ENCODE measurements around the gene MED6. TPM values are rescaled to one million over a fixed set of nuclear protein-coding genes. Genes with fewer than 3 reads are reported as not detected.

MED6 gene
- total RNA-seq, 2 donors from 2014 or later, result 16.5 to 50.7 TPM

DNA sequence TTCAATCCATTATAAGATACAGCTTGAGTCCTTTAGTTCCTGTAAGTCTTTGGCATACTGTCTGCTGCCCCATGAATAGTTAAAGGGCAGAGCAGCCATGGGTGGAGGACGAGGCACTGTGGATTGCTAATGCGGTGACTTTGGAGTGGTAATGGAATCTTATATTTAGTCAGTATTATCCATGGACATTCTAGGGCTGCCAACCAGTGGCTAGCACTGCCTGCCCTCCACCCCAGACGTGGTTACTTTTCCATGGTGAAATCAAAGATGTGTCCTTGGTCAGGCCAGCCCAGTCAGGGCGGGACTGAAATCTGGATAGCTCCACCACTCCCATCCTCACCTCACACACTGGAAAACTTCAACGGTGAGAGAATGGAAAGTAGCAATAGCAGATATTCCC, 43.5 kb upstream of the MED6 start:
- Histone ChIP-seq H3K27me3 (replicated peaks; ENCODE audit: insufficient read depth) (no peaks in the 10 kb centered on the region), H3K4me3 (no peak overlapping the region), H3K9me3 (no peaks in the 10 kb centered on the region), H3K27ac (no peak overlapping the region), H3K4me1 (ENCODE audit: control insufficient read depth in 1 of 2, low read depth in 2 of 2) (peaks cover 0 to 27% of the 10 kb centered on the region in 2 donors), H3K36me3 (no peaks in the 10 kb centered on the region)
- DNase-seq (ENCODE audit: low spot score), result no peak
- TF ChIP-seq, protein P1, sequence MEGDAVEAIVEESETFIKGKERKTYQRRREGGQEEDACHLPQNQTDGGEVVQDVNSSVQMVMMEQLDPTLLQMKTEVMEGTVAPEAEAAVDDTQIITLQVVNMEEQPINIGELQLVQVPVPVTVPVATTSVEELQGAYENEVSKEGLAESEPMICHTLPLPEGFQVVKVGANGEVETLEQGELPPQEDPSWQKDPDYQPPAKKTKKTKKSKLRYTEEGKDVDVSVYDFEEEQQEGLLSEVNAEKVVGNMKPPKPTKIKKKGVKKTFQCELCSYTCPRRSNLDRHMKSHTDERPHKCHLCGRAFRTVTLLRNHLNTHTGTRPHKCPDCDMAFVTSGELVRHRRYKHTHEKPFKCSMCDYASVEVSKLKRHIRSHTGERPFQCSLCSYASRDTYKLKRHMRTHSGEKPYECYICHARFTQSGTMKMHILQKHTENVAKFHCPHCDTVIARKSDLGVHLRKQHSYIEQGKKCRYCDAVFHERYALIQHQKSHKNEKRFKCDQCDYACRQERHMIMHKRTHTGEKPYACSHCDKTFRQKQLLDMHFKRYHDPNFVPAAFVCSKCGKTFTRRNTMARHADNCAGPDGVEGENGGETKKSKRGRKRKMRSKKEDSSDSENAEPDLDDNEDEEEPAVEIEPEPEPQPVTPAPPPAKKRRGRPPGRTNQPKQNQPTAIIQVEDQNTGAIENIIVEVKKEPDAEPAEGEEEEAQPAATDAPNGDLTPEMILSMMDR (IDR thresholded peaks at IDR 0.05), result no peak
- no peak for ATAC-seq (ENCODE audit: insufficient number of reproducible peaks, low FRiP score, low read depth)

DNA sequence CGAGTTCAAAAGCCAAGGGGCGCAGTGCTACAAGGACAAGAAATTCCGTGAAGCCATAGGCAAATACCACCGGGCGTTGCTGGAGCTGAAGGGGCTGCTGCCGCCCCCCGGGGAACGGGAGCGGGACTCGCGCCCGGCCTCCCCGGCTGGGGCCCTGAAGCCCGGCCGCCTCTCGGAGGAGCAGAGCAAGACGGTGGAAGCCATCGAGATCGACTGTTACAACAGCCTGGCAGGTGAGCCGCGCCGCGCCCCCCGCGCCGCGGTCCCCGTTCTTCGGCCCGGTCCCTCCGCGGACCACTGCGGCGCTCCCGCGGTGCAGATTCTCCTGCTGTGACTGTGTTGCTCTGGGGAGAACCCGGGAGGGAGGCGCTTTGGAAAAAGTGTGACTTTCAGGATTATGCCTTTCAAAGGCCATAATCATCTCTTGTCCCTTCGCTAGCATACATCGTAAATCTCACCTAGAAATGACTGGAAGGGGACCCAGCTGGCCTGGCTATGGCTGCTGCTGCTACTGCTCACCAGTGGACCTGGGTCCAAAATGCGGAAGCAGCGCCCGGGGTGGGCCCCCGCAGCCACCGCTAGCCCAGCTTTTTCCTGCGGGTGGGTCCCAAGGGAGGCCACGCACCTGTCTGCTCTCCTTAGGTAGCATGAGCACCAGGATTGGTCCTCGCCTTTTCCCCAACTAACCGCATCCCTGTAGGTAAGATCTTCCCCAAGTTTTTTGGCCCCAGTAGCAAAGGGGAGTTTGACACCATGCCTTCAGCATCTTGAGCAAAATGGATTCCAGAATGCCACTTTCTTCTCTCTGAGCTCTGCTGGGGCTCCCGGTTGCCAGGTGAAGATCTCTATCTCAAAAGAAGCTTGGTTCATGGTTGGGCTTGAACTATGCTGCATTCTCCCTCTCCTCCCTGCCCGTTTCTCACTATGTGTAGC, 42.1 kb upstream of the MED6 start:
- H3K4me3 ChIP-seq, result peak overlapping the region; percentile 96
- no peak overlapping the region for H3K27ac ChIP-seq
- no peaks in the 10 kb centered on the region for H3K9me3 ChIP-seq
- no peaks in the 10 kb centered on the region for H3K27me3 ChIP-seq (replicated peaks; ENCODE audit: insufficient read depth)
- peaks cover 0 to 27% of the 10 kb centered on the region in 2 donors for H3K4me1 ChIP-seq (ENCODE audit: control insufficient read depth in 1 of 2, low read depth in 2 of 2)
- DNase-seq (ENCODE audit: low spot score) (no peak), ATAC-seq (ENCODE audit: insufficient number of reproducible peaks, low FRiP score, low read depth) (no peak)
- TF ChIP-seq, protein P1 (IDR thresholded peaks at IDR 0.05), result no peak
- H3K36me3 ChIP-seq, result no peaks in the 10 kb centered on the region

DNA sequence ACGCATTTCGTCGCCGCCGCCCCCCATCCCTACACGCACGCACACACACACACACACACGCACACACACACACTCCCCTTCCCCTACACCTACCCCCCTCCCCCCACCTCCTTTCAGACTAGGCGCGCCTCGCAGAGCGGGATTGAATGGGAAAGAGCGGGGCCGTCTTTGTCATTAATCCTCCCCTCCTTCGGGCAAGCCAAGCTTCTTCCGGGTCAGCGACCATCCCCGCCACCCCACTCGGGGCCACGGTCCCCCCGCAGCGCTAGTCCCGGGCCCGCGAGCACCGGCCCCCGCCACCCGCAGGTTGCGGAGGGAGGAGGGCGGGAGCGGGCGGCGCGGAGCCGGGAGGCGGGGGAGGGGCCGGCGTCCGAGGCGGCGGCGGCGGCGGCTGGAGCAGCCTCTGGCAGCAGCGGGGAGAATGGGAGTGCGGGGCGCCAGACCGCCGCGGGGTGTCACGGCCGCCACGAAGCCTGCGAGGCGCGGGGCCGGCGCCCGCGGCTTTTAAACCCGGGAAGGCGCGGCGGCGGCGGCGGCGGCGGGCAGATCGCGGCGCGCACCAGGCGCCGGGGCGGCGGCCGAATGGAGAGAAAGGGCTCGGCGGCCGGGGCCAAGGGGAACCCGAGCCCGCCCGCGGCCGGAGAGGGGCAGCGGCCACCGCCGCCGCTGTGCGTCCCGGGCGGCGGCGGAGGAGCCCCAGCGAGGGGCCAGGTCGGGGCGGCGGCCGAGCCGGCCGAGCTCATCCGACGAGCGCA, 41.3 kb upstream of the MED6 start, which contains the start of gene TTC9:
Gene TTC9 (plus strand): TSS at position 369 of the 755 bp plus-strand sequence. CDS start 214 bp downstream, at position 583.
- ATAC-seq (ENCODE audit: insufficient number of reproducible peaks, low FRiP score, low read depth) (no peak), DNase-seq (ENCODE audit: low spot score) (no peak)
- H3K36me3 ChIP-seq, result no peaks in the 10 kb centered on the region
- peak within 1 kb of the TSS; percentile 96 for H3K4me3 ChIP-seq
- peaks cover 0 to 27% of the 10 kb centered on the region in 2 donors for H3K4me1 ChIP-seq (ENCODE audit: control insufficient read depth in 1 of 2, low read depth in 2 of 2)
- TF ChIP-seq, protein P1 (IDR thresholded peaks at IDR 0.05), result no peak
- H3K27ac ChIP-seq, result no peak within 1 kb of the TSS
- no peaks in the 10 kb centered on the region for H3K27me3 ChIP-seq (replicated peaks; ENCODE audit: insufficient read depth)
- H3K9me3 ChIP-seq, result no peaks in the 10 kb centered on the region

DNA sequence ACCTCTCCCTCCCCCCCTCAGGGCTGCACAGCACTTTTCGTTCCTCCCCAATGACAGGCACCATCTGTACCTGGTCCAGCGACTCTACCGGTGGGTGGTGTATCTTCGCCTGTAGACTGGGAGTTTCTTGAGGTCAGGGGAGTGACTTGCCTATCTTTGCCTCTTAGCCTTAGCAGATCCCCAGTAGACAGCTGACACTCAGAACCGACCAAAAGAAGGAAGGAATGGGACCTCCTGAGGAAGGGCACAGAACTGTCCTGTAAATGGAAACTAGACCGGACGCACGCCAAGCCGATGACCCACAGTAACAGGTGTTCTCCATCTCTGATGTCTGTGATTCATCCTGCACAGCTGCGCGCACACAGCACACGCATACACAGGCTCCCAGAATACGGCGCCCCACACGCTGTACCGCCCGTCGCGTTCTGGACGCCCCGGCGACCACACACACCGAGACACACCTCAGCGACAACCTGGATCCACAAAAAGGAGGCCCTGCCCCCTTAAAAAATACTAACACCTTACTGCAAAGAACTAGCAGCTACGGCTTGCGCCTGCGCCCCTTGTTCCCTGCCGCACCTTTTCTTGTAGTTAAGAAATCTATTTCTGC, 40.6 kb upstream of the MED6 start:
- no peak overlapping the region for H3K27ac ChIP-seq
- DNase-seq (ENCODE audit: low spot score) (no peak), ATAC-seq (ENCODE audit: insufficient number of reproducible peaks, low FRiP score, low read depth) (no peak)
- H3K36me3 ChIP-seq, result no peaks in the 10 kb centered on the region
- H3K9me3 ChIP-seq, result no peaks in the 10 kb centered on the region
- H3K4me1 ChIP-seq (ENCODE audit: control insufficient read depth in 1 of 2, low read depth in 2 of 2), result peaks cover 0 to 27% of the 10 kb centered on the region in 2 donors
- TF ChIP-seq, protein P1 (IDR thresholded peaks at IDR 0.05), result no peak
- H3K27me3 ChIP-seq (replicated peaks; ENCODE audit: insufficient read depth), result no peaks in the 10 kb centered on the region
- peak overlapping the region; percentile 96 for H3K4me3 ChIP-seq
